A549 (cell line): ENCODE data around the gene GNAO1.
A peak's percentile ranks its signal among the peaks of the same experiment; 100 is the strongest.

ENCODE experiments used
- CEBPB ChIP-seq, 2 experiments: fragments of >200 bp in 1 of 2; sonication (Bioruptor Twin) in 1 of 2; formaldehyde crosslinking in 1 of 2; IDR thresholded peaks; 2 replicates each; pipeline ENCODE4 v1.6.1; 2012 to 2016
- CHD4 ChIP-seq: fragments of 200-600 bp; sonication (generic); IDR thresholded peaks from 2 replicates; pipeline ENCODE4 v1.6.1; 2016; ENCODE audit warnings: antibody characterized with exemption, mild to moderate bottlenecking, borderline replicate concordance
- CTCF ChIP-seq: fragments of >200 bp; sonication (Bioruptor Twin); formaldehyde crosslinking; IDR thresholded peaks from 3 replicates; pipeline ENCODE4 v1.5.1; 2016
- POLR2A ChIP-seq: IDR thresholded peaks from 2 replicates; pipeline ENCODE4 v1.6.1; 2012; ENCODE audit warnings: mild to moderate bottlenecking, low read length
- REST ChIP-seq: fragments of 200-600 bp; sonication (generic); IDR thresholded peaks from 2 replicates; pipeline ENCODE4 v1.6.1; 2016; ENCODE audit warnings: antibody characterized with exemption, mild to moderate bottlenecking, moderate library complexity
- TP53 ChIP-seq: fragments of 250-450 bp; sonication (Bioruptor Pico); IDR thresholded peaks from 2 replicates; pipeline ENCODE4 v1.5.0; 2021; ENCODE audit warnings: mild to moderate bottlenecking, moderate library complexity
- ZFP36 ChIP-seq: fragments of 450-650 bp; IDR thresholded peaks from 2 replicates; pipeline ENCODE4 v1.6.1; 2014; ENCODE audit warnings: borderline replicate concordance; ENCODE audit not compliant: partially characterized antibody

GRCh38 chr16:56311208-56312027, 120.1 kb downstream of the GNAO1 start:
- TF ChIP-seq CTCF: 0 out of 3 replicates have a peak, but pooled peaks have one; percentile 11
- TF ChIP-seq REST: no peak
- TF ChIP-seq TP53 (CRISPR knock-in tag): no peak
- TF ChIP-seq CHD4: no peak
- no peak for TF ChIP-seq CEBPB (IDR thresholded peaks at IDR 0.05)
- no peak for TF ChIP-seq POLR2A
- TF ChIP-seq ZFP36: no peak
